Neural crest cell (in vitro differentiated cells): Measurements from ENCODE around the gene ELFN1. TPM values are rescaled to one million over a fixed set of nuclear protein-coding genes. Genes with fewer than 3 reads are reported as not detected.

Source experiments
- DNase-seq: peaks from one replicate; pipeline ENCODE4 v3.0.0; 2021; ENCODE audit warnings: low read depth, mixed read lengths, low spot score
- H3K27ac Mint-ChIP-seq: one replicate; pipeline ENCODE4 v1.8.0; 2021; ENCODE audit warnings: mild to moderate bottlenecking, mixed read lengths; ENCODE audit not compliant: unreplicated experiment
- H3K27me3 Mint-ChIP-seq: 2 replicates; pipeline ENCODE4 v1.8.0; 2021; ENCODE audit warnings: low read depth, mild to moderate bottlenecking, mixed read lengths
- H3K36me3 Mint-ChIP-seq: 2 replicates; pipeline ENCODE4 v1.8.0; 2021; ENCODE audit warnings: low read depth, mild to moderate bottlenecking, mixed read lengths
- H3K4me1 Mint-ChIP-seq: 2 replicates; pipeline ENCODE4 v1.8.0; 2021; ENCODE audit warnings: mixed read lengths
- H3K4me3 Mint-ChIP-seq: one replicate; pipeline ENCODE4 v1.8.0; 2021; ENCODE audit warnings: mild to moderate bottlenecking, mixed read lengths
- H3K9me3 Mint-ChIP-seq: 2 replicates; pipeline ENCODE4 v1.8.0; 2021; ENCODE audit warnings: mixed read lengths
- CTCF ChIP-seq: fragments of 200-600 bp; sonication (generic); conservative IDR thresholded peaks from 2 replicates; pipeline ENCODE4 v1.5.0; 2021; ENCODE audit warnings: antibody characterized with exemption, mild to moderate bottlenecking
- total RNA-seq: library from RNA; stranded (reverse); gene quantifications from 2 replicates; pipeline ENCODE4 v1.2.1, GENCODE V29; 2021

The ELFN1 gene
- total RNA-seq, 1 donor from 2014 or later, result 8.5 TPM

GRCh38 chr7:1667566-1668395 is 2.3 kb upstream of the ELFN1 start:
- no peaks in the 10 kb centered on the region for H3K36me3 Mint-ChIP-seq
- peaks cover 46% of the 10 kb centered on the region for H3K27me3 Mint-ChIP-seq
- H3K4me1 Mint-ChIP-seq, result peaks cover 5% of the 10 kb centered on the region
- no peak for TF ChIP-seq CTCF
- H3K4me3 Mint-ChIP-seq, result peak overlapping the region; percentile 73
- H3K27ac Mint-ChIP-seq, result no peak overlapping the region
- no peak for DNase-seq
- no peaks in the 10 kb centered on the region for H3K9me3 Mint-ChIP-seq

GRCh38 chr7:1668396-1669063 is 1.5 kb upstream of the ELFN1 start:
- Mint-ChIP-seq H3K36me3 (no peaks in the 10 kb centered on the region), H3K4me3 (peak overlapping the region; percentile 73), H3K27me3 (peaks cover 39% of the 10 kb centered on the region), H3K9me3 (no peaks in the 10 kb centered on the region), H3K27ac (no peak overlapping the region), H3K4me1 (peaks cover 5% of the 10 kb centered on the region)
- DNase-seq, result no peak
- no peak for TF ChIP-seq CTCF

GRCh38 chr7:1669064-1669951 is 769 bp upstream of the ELFN1 start:
- TF ChIP-seq CTCF, result no peak
- peaks cover 5% of the 10 kb centered on the region for H3K4me1 Mint-ChIP-seq
- no peaks in the 10 kb centered on the region for H3K36me3 Mint-ChIP-seq
- H3K9me3 Mint-ChIP-seq, result no peaks in the 10 kb centered on the region
- H3K4me3 Mint-ChIP-seq, result peak overlapping the region; percentile 73
- peaks cover 32% of the 10 kb centered on the region for H3K27me3 Mint-ChIP-seq
- no peak overlapping the region for H3K27ac Mint-ChIP-seq
- no peak for DNase-seq

GRCh38 chr7:1670894-1671593 is 967 bp downstream of the ELFN1 start:
- no peak overlapping the region for H3K27ac Mint-ChIP-seq
- H3K36me3 Mint-ChIP-seq, result no peaks in the 10 kb centered on the region
- no peak for TF ChIP-seq CTCF

More at GRCh38 chr7:1670894-1671593, 967 bp downstream of the ELFN1 start:
- H3K4me1 Mint-ChIP-seq, result peaks cover 5% of the 10 kb centered on the region
- H3K9me3 Mint-ChIP-seq, result no peaks in the 10 kb centered on the region
- no peak for DNase-seq
- peak overlapping the region; percentile 75 for H3K4me3 Mint-ChIP-seq
- H3K27me3 Mint-ChIP-seq, result peaks cover 32% of the 10 kb centered on the region
